Breast epithelium (tissue), 4 donors: Measurements from ENCODE around the gene HSCB. TPM values are rescaled to one million over a fixed set of nuclear protein-coding genes. Genes with fewer than 3 reads are reported as not detected.

Experiments used
- DNase-seq, 2 donors: peaks; one replicate each; pipeline ENCODE4 v3.0.0-alpha.2; 2019; ENCODE audit warnings: low spot score in 2 of 2
- H3K27ac ChIP-seq, 2 donors: fragments of 200-600 bp; sonication (generic) in 1 of 2; one replicate each; pipeline ENCODE4 v1.5.1; 2016 to 2019; ENCODE audit warnings: mild to moderate bottlenecking in 1 of 2
- H3K27me3 ChIP-seq, 2 donors: fragments of 200-600 bp; sonication (generic) in 1 of 2; one replicate each; pipeline versions ENCODE4 v1.5.1 to v1.6.0; 2017 to 2019; ENCODE audit warnings: control low read depth in 1 of 2, mild to moderate bottlenecking in 1 of 2
- H3K36me3 ChIP-seq: fragments of 200-600 bp; one replicate; pipeline ENCODE4 v1.5.1; 2019
- H3K4me1 ChIP-seq, 2 donors: fragments of 200-600 bp; sonication (generic); one replicate each; pipeline ENCODE4 v1.5.1; 2016 to 2019; ENCODE audit warnings: control low read depth in 1 of 2
- H3K4me3 ChIP-seq, 3 donors: fragments of 200-600 bp; sonication (generic); 1 replicate in 2 of 3; 2 replicates in 1 of 3; pipeline ENCODE4 v1.5.1; 2016 to 2019; ENCODE audit warnings: mild to moderate bottlenecking in 3 of 3, moderate library complexity in 2 of 3
- H3K9me3 ChIP-seq, 2 donors: fragments of 200-600 bp; sonication (generic) in 1 of 2; one replicate each; pipeline ENCODE4 v1.5.1; 2016 to 2019; ENCODE audit warnings: control low read depth in 1 of 2
- CTCF ChIP-seq, 3 donors: fragments of 450-650 bp; IDR thresholded peaks; one replicate each; pipeline ENCODE4 v1.5.1; 2016 to 2017; ENCODE audit warnings: antibody characterized with exemption in 3 of 3, mild to moderate bottlenecking in 3 of 3, moderate library complexity in 3 of 3
- POLR2A ChIP-seq: fragments of 450-650 bp; IDR thresholded peaks from one replicate; pipeline ENCODE4 v1.6.1; 2016; ENCODE audit warnings: antibody characterized with exemption, mild to moderate bottlenecking, moderate library complexity
- POLR2AphosphoS5 ChIP-seq, 3 donors: sonication (generic); formaldehyde crosslinking; IDR thresholded peaks; one replicate each; pipeline ENCODE4 v1.6.1; 2017; ENCODE audit warnings: antibody characterized with exemption in 3 of 3
- intact Hi-C: fragments of 100-400 bp; cut with DNase I; formaldehyde crosslinking; loops from one replicate; pipeline ENCODE4 v1.15.1; 2023; ENCODE audit warnings: low total_unique reads
- total RNA-seq, 3 donors: library from RNA; depleted of rRNA; stranded (reverse); fragments of >200 nt; gene quantifications; one replicate each; pipeline ENCODE4 v1.1.0, GENCODE V29; 2016

HSCB gene
- total RNA-seq, 3 donors from 2014 or later: 25.3 to 49.3 (median 32.4) TPM

- Histone ChIP-seq H3K4me3 (no peak overlapping the region), H3K4me1 (peaks cover 0 to 3% of the 10 kb centered on the region in 2 donors), H3K36me3 (no peaks in the 10 kb centered on the region), H3K27me3 (no peaks in the 10 kb centered on the region), H3K9me3 (no peaks in the 10 kb centered on the region), H3K27ac (no peak overlapping the region)
- no peak for DNase-seq
- intact Hi-C loops: no loop called here
- TF ChIP-seq CTCF (IDR thresholded peaks at IDR 0.05): no peak
- no peak for TF ChIP-seq POLR2AphosphoS5 (IDR thresholded peaks at IDR 0.05)
- no peak for TF ChIP-seq POLR2A
Measured at GRCh38 chr22:28714043-28714628, 27.7 kb upstream of the HSCB start.

- DNase-seq: no peak
- TF ChIP-seq CTCF (IDR thresholded peaks at IDR 0.05) (no peak), POLR2A (no peak), POLR2AphosphoS5 (IDR thresholded peaks at IDR 0.05) (no peak)
- intact Hi-C loops: loop anchor here (5.0 kb wide), 1 partner anchor 33 kb away; no protein-coding TSS in a partner anchor
- H3K4me3 ChIP-seq: no peak overlapping the region
- H3K27ac ChIP-seq: no peak overlapping the region
- no peaks in the 10 kb centered on the region for H3K27me3 ChIP-seq
- H3K36me3 ChIP-seq: no peaks in the 10 kb centered on the region
- no peaks in the 10 kb centered on the region for H3K9me3 ChIP-seq
- H3K4me1 ChIP-seq: peaks cover 0 to 3% of the 10 kb centered on the region in 2 donors
Measured at GRCh38 chr22:28715611-28716010, 26.2 kb upstream of the HSCB start.

- no peak overlapping the region for H3K4me3 ChIP-seq
- H3K27me3 ChIP-seq: no peaks in the 10 kb centered on the region
- TF ChIP-seq POLR2AphosphoS5 (IDR thresholded peaks at IDR 0.05) (no peak), CTCF (IDR thresholded peaks at IDR 0.05) (no peak), POLR2A (no peak)
- peaks cover 0 to 3% of the 10 kb centered on the region in 2 donors for H3K4me1 ChIP-seq
- no peaks in the 10 kb centered on the region for H3K9me3 ChIP-seq
- DNase-seq: no peak
- intact Hi-C loops: loop anchor here (5.0 kb wide), 1 partner anchor 34 kb away; no protein-coding TSS in a partner anchor
- no peaks in the 10 kb centered on the region for H3K36me3 ChIP-seq
- H3K27ac ChIP-seq: no peak overlapping the region
Measured at GRCh38 chr22:28716686-28717085, 25.2 kb upstream of the HSCB start.

GRCh38 chr22:28718044-28718443 lies 23.8 kb upstream of the HSCB start:
- Histone ChIP-seq H3K27me3 (no peaks in the 10 kb centered on the region), H3K27ac (no peak overlapping the region), H3K4me3 (no peak overlapping the region), H3K4me1 (no peaks in the 10 kb centered on the region), H3K9me3 (no peaks in the 10 kb centered on the region), H3K36me3 (no peaks in the 10 kb centered on the region)
- no peak for DNase-seq
- intact Hi-C loops: loop anchor here (5.0 kb wide), 1 partner anchor 36 kb away; no protein-coding TSS in a partner anchor
- TF ChIP-seq POLR2A: no peak
- no peak for TF ChIP-seq POLR2AphosphoS5 (IDR thresholded peaks at IDR 0.05)
- TF ChIP-seq CTCF (IDR thresholded peaks at IDR 0.05): no peak

GRCh38 chr22:28728002-28728401 lies 13.8 kb upstream of the HSCB start:
- intact Hi-C loops: no loop called here
- no peak for TF ChIP-seq POLR2AphosphoS5 (IDR thresholded peaks at IDR 0.05)
- TF ChIP-seq CTCF (IDR thresholded peaks at IDR 0.05): no peak
- TF ChIP-seq POLR2A: no peak

More at GRCh38 chr22:28728002-28728401, 13.8 kb upstream of the HSCB start:
- Histone ChIP-seq H3K9me3 (no peaks in the 10 kb centered on the region), H3K4me1 (no peaks in the 10 kb centered on the region), H3K36me3 (no peaks in the 10 kb centered on the region), H3K27me3 (no peaks in the 10 kb centered on the region), H3K4me3 (no peak overlapping the region), H3K27ac (no peak overlapping the region)
- no peak for DNase-seq
